Activated CD8-positive, alpha-beta memory T cell treated with anti-CD3 and anti-CD28 coated beads, Interleukin-2, amount 50 U/mL, for 1 hour (primary cell): ENCODE data around the gene FZD4.
"Not testable (repeated sequence)": the region's sequence is repeated elsewhere in the genome, so short reads cannot be mapped to it uniquely, and the experiment has no call there.

Source experiments
- DNase-seq: peaks from one replicate; pipeline ENCODE4 v3.0.0-alpha.2; 2020; ENCODE audit errors: extremely low read depth

Gene FZD4

GRCh38 chr11:86938203-86938899 is 16.8 kb downstream of the FZD4 start:
- DNase-seq, result no peak

- DNase-seq, result not testable (repeated sequence)
These were observed 17.9 kb downstream of the FZD4 start for GRCh38 chr11:86937193-86937806.

DNA sequence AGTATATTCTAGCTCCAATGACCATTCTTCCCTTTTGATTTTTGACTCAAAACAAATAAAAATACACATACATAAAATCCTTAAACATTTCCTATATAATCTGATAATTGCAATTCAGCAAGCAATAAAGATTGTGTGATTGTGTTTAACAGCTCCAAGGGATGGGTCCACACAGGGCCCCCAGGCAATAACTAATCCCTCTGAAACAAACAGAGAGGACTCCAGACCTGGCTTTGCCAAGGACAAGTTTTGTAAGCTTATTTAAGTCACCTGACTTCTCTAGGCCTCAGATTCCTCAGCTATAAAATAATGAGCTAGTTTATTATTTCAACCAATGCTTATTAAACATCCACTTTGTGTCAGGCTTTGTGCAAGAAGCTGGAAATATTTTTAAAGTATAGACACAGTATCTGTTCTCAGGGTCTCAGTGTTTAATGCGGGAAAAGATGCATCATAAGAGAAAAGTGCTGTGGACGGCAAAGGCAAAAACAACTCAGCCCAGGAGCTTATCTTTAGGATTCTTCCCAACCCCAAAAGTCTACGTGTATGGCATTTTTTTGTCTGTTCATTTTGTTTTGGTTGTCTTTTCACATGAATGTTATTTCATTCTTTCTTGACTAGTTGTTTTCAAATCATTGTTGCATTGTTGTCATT is 20.1 kb downstream of the FZD4 start:
- DNase-seq, result no peak

DNA sequence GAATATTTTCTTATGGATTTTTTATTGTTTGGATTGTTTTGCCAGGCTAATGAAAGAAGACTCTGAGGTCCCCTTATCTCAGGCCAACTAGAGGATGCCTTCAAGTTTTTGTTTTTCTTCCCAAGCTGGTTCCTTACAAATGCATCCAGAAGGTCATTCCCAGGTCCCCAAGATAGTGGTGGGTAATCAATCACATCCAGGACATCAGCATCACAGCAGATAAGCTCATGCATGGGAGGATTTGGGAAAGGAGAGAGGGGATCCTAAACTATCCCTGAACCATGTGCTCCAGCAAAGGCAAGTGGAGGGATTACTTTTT is 20.7 kb downstream of the FZD4 start:
- no peak for DNase-seq

- no peak for DNase-seq
These were observed 21.2 kb downstream of the FZD4 start for GRCh38 chr11:86933891-86934581.

- DNase-seq, result no peak
These were observed 22.0 kb downstream of the FZD4 start for GRCh38 chr11:86932924-86933875.

GRCh38 chr11:86932259-86932585 is 23.0 kb downstream of the FZD4 start:
- DNase-seq, result no peak

DNA sequence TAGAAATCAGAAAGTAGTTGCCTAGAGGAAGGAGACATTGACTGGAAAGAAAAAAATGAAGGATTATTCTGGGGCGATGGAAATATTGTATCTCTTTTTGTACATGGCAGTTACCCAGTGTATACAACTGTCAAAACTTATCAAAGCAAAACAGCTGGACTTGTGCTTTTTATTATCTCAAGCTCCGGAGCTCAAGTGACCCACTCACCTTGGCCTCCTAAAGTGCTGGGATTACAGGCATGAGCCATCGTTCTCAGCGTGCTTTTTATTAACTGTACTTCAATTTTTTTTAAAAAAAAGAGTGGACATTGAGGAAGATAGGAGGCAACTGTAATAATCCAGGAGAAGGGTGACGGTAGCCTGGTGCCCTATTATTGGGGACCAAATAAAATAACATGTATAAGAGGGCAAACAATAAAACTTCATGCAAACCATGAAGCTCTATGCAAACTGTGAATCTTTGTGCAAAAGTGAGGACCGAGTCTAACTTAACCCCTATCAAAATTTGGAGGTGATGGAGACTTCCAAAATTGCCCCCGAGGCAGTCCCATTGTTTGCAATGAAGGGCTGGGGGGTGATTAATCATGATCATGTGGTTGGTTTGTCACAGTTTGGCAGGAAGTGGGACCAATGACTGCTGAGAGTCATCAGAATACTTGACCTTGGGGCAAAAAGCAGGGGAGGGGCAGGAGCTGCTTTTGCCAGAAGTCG is 23.5 kb downstream of the FZD4 start:
- DNase-seq, result no peak

GRCh38 chr11:86930957-86931547 is 24.1 kb downstream of the FZD4 start:
- no peak for DNase-seq

GRCh38 chr11:86926975-86927374 is 28.2 kb downstream of the FZD4 start:
- DNase-seq, result no peak

DNA sequence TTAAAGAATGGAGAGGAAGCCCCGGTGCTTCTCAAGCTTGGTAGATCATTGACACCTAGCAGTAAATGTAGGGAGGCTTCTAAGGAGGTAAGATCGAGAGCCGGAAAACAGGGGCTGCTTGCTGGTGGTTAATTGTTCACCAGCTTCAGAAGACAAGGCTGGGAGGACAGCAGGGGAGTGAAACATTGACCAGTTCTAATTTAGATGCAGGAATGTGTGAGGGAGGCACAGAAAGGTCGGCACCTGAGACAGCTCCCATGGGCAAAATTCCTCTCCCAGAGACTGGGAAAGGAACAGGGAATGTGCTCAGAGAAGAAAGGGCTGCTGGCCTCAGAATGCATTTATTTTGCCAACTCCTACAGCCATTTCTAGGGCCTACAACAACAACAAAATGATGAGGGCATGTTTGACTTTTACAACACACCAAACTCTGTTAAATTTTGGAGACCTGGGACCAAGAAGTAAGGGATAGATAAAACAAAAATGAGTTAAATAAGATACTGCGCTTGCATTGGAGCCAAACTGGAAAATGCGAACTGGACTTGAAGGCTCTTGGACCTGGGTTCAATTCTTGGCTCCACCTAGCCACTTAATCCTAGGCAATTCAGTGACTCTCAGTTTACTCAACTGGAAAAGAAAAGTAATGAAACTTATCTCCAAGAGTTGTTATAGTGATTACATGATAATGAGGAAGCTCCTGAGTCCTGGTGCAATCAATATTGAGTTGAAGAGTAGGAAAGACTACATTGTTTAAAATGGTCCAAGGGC is 31.0 kb downstream of the FZD4 start:
- no peak for DNase-seq

DNA sequence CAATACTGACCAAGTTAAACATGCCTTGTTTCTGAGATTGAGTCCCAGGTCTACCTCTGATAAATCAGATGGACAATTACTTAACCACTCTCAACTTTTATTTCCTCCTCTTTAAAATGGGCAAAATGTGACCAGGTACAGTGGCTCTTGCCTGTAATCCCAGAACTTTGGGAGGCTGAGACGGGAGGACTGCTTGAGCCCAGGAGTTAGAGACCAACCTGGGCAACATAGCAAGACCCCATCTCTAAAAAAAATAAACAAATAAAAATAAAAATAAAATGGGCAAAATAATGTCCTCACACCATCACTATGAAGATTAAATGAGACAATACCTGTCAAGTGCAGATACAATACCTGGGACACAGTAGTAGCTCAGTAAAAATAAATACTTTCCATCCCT is 33.0 kb downstream of the FZD4 start:
- no peak for DNase-seq

DNA sequence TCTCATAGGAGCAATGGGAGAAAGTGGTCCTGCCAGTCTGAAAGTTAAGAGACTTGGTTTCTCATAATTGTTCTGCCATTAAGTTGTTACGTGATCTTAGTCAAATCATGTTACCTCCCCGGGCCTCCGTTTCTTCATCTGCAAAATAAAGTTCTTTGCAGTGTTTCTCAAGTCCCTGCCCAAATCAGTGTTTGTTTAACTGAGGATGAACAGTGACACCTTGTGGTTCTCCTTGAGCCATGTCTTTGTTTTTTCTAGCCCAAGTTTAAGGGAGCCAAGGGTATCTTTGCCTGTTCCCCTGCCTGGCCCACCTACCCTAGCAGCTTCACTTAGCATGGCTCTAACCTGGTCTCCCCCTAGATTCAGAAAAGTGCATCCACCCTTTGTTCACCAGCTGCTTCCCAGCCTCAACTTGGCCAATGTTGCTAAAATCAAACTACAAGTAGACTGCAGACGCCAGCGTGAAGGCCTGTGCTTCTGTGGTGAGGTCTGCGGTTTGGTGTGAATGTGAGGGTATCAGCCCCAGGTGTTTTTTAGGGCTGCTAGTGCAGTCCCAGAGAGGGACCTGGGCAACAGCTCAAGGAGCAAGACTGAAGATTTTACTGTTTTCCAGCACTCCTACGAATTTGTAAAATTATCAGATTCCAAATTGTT is 35.5 kb downstream of the FZD4 start:
- no peak for DNase-seq

DNA sequence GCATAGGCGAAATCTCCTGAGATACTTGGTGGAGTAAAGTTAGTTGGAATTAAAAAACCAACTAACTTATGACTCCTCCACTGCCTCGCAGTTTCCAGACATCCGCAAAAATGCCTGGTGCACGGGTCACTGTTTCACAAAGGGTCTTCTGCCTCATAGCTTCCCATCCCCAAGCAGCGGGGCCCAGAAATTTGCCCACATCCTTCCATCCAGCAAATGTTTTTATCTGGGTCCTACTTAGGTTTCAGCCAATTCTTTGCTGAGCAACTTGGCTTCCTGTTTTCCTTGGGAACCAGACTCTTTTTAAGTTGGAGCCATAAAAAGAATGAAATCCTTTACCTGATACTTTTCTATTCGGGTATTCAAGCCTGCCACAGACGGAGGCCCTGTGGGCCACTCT is 36.2 kb downstream of the FZD4 start:
- no peak for DNase-seq

DNA sequence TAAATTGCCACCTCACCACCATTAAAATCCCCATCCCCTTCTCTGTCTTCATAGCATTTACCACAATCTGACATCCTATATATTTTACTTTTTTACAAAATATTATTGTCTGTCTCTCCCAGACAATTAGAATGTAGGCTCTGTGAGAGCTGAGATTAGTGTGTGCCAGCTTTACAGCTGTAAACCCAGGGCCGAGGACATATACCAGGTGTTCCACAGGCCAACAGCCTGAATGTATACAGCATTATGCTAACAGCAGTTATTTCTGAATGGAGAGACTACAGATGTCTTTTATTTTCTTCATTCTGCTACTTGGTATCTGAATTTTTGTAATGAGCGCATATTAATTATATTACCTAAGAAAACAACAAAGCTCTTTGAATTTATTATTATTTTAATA is 36.7 kb downstream of the FZD4 start:
- no peak for DNase-seq

- no peak for DNase-seq
These were observed 37.6 kb downstream of the FZD4 start for GRCh38 chr11:86917589-86917988.

DNA sequence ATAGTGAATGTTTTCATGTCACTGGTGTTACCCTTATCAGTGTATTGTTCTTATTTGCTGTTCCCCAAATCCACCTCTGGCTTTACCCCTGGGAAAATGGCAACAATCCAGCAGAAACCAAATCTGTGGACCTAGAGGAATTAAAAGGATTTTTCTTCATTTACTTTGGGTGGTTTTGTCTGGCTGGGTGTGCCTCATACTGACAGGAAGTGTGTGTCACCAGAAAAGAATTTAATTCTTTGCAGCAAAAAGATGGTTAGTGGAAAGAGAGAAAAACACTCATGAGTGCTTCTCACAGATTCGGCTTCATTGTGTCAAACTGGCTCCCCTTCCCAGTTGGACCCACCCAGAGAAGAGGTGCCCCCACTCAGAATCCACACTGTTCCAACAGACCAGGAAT is 38.9 kb downstream of the FZD4 start:
- no peak for DNase-seq

- not testable (repeated sequence) for DNase-seq
These were observed 39.3 kb downstream of the FZD4 start for GRCh38 chr11:86915850-86916249.

GRCh38 chr11:86914865-86915519 is 40.2 kb downstream of the FZD4 start:
- DNase-seq, result no peak
